GM11168 (cell line): ENCODE data around the gene GDF3.
"Not testable (repeated sequence)": the region's sequence is repeated elsewhere in the genome, so short reads cannot be mapped to it uniquely, and the experiment has no call there.

Experiments used
- in situ Hi-C: fragments of 300-500 bp; cut with MboI; formaldehyde crosslinking; loops from one replicate; pipeline ENCODE4 v1.12.0; 2022; ENCODE audit warnings: low sequenced_read_pairs; ENCODE audit not compliant: unreplicated experiment

GDF3 gene

DNA sequence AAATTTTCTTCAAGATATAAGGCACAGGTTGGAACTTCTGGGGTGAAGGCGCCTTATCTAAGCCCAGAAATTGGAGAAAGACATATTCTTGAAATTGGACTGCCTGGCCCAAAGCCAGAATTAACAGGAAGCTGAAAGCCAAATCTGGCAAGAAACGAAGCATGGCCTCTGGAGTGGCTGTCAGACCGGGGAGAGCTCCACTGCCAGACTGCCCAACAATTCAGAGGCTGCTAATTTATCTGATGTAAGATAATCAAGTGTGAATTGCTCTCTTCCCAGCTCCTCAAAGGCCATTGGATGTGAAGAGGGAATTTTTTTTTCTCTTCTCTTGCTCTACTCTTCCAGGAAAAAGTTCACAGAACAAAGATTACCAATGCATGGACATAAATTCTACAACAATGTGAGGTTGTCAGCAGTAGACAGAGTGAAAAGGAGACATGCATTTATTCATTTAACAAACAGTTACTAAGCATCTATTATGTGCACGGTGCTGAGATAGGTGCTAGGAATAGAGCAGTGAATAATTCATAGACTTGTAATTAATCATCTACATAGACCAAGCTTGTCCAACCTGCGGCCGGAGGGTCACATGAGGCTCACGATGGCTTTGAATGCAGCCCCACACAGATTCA lies at the start of gene GDF3:
GDF3 (minus strand) TSS at position 210 of the 632 bp plus-strand sequence; CDS start at position 163, 47 bp downstream.
- in situ Hi-C loops, result no loop called here

DNA sequence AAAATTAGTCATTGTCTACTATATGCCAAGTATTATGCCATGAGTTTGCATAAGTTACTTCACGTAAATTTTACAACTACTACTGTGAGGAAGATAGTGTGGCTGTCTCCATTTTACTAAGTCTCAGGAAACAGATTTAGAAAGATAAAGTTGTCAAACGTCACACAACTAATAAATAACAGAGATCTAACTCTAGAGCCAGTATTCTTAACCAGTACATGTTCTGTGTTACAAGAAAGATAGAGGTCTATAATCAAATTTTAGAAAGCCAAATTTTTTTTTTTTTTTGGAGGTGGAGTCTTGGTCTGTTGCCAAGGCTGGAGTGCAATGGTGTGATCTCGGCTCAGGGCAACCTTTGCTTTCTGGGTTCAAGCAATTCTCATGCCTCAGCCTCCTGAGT lies 37.4 kb upstream of the GDF3 start:
- in situ Hi-C loops, result no loop called here

DNA sequence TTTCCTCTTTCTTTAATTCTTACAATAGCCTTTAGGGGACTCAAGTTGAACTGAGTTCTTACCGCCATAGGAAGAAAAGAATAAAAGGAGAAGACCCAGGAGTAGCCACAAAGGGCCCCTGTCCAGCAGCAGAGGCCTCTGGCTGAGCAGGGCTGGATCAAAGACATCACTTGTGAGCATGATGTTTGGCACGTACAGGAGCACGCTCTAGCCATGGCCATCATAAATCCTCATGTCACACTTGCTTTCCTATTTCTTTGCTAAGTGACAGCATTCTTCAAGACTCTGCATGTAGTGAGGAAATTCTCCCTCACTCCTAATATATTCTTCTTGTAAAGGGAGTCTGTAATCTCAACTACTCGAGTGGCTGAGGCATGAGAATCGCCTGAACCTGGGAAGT lies 35.9 kb upstream of the GDF3 start:
- in situ Hi-C loops, result no loop called here

DNA sequence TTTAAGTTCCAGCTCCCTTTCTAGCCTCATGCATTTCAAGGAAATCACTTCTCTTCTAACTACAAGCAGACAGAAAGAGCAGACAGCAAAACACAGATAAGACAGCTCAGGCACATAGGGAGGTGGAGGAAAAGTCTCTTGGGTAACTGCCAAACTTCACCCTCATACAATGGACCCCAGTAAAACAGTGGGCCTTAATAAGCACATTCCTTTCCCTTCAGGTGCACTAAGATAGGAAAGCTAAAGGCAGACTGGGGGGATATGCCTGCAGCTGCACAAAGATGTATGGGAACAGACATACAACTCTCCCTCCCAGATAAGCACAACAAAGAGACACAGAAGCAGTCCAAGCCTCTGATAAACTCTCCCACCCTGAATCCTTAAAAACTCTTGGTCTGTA lies 35.4 kb upstream of the GDF3 start:
- in situ Hi-C loops, result not testable (repeated sequence)

DNA sequence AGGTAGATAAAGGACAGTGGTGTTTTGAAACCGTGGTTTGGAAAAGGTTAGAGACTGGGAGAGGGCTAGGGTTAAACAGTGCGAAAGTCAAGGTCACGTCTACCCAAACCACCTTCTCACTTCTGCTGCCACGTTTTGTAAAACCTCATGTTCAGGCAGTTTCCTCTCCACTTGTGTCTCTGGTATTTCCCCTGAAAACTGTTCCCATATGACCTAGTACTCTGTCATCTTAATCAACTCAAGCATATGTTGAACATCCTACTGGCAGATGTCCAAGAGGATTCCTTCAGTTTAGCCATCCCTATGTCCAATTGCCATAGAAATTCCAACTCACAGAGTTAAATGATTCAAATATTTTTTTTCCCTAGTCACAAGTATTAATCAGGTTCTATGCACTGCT lies 34.2 kb upstream of the GDF3 start:
- in situ Hi-C loops, result no loop called here

DNA sequence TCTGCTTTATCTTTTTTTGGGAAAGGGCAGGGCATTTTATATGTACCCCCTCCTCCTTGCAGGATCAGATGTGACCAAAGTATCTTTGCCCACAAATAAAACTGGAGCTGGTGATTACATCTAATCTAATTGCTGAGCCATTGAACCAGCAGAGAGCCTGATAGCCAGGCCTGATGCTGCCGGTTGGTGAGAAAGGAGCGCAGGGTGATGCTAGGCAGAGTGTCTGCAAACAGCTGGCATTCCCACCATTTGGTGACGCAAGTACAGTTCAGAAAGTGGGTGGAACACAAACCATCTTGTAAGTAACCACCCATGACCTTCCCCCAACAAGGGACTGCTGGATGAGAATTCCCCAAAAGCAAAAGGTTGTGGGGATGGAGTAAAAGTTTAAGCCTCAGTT lies 28.4 kb upstream of the GDF3 start:
- in situ Hi-C loops, result no loop called here

DNA sequence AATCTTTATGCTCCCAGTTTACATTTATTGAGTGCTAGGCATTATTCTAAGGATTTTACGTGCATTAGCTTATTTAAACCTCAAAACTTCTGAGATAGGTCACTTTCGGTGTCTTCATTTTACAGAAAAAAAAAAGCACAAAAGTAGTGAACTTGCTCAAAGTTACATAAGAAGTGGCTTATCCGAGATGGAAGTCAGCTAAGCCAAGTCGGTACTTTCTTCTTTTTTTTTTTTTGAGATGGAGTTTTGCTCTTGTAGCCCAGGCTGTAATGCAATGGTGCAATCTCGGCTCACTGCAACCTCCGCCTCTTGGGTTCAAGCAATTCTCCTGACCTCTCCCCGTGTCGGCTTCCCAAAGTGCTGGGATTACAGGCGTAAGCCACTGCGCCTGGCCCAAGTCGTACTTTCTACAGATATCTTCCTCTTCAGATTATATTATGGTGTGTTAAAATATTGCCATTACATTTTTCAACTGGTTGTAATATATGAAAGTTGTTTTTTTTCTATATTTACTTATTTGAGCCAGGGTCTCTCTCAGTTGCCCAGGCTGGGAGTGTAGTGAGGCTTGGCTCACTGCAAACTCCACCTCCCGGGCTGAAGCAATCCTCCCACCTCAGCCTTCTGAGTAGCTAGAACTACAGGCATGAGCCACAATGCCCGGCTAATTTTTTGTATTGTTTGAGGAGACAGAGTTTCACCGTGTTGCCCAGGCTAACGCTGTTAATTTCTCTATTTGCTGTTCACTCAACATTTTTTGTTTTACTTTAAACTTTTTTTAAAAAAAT lies 24.6 kb upstream of the GDF3 start:
- in situ Hi-C loops, result loop anchor here (5.0 kb wide), 1 partner anchor 82 kb away; no protein-coding TSS in a partner anchor

DNA sequence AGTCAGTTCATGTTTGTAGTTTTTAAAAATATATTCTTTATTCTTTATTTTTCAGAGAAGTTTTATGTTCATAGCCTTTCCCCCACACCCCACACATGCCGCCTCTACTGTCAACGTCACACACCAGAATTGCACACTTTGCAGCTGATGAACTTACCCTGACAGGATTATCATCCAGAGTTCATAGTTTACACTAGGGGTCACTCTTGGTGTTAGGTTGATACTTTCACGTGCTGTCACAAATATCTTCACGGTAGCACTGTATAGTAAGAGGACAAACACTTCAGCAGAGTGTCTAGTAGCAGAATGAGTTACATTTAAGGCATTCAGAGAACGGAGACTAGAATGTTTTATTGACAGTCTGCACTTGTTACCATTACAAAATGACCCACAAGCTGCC lies 20.8 kb upstream of the GDF3 start:
- in situ Hi-C loops, result loop anchor here (5.0 kb wide), 1 partner anchor 86 kb away; no protein-coding TSS in a partner anchor

DNA sequence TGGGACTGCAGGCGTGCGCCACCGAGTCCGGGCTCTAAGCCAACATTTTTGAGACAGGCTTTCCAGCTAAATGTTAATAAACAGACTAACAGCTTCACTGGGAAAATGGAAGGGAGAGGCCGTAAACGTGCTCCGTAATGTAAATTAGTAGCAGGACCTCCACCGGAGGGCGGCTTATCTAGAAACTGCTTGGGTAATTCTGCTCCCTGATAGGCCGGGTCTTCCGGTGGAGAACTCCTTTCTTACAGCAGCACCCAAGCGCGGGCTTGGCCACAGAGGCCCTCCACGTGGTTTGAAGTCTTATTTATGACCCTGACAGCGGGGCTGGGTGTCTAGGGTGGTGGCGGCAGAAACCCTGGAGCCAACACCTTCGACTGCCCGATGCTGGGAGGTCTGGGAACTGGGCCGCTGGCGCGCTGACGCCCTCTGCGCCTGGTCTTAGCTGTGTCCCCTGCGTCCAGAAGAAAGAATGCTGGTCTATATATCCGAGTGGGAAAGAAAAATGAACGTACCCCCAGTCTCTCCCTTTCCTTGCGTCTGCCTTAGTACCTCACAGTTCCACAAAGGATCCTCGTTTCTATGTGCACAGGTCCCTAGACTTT lies 17.4 kb upstream of the GDF3 start:
- in situ Hi-C loops, result no loop called here

DNA sequence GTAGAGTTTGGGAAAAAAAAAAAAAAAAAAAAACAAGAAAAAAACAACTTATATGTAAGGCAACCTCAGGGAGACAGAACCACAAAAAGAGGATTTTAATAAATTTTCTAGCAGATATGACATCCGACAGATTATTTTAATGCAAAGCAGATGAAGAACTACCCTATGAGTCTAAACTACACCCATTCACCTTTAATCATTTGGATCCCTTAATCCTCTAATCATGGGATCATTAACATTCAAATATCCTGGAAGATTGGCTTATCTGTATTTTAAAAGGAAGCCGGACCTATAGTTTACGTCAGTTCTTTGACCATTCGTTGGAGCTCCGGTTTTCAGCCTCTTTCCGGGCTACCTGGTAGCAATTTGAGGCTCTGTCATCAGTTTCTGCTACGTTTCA lies 15.6 kb upstream of the GDF3 start, which contains the start of gene DPPA3:
DPPA3 (plus strand) TSS at position 301 of the 400 bp plus-strand sequence. CDS start 138 bp downstream, outside the sequence.
- in situ Hi-C loops, result no loop called here

DNA sequence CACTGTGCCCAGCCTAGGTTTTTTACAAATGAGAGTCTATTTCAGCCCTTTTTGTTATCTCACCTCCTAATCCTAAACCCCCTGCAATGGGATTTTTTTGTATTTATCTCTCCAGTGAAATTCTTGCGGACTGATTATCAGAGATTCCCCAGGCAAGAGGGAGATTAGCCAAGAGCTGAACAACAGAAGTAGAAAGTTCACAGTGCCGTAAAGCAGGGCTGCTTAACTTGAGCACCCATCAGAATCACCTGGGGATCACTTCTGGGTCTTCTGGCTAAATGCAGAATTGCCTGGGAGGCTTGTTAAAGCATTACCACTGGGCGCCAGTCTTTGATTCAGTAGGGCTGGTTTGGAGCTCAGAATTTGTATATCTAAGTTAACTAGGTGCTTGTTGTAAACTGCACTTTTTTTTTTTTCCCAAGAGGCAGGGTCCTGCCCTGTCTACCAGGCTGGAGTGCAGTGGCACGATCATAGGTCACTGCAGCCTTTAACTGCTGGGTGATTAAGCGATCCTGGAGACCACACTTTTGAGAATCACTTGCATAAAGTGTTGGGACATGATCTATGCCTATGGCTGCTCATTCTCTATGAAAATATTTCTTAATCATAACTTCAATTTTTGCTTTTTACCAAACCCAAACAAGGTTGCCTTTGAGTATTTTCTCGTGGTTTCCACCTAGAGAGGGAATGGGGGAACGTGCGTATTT lies 14.5 kb upstream of the GDF3 start:
- in situ Hi-C loops, result no loop called here

DNA sequence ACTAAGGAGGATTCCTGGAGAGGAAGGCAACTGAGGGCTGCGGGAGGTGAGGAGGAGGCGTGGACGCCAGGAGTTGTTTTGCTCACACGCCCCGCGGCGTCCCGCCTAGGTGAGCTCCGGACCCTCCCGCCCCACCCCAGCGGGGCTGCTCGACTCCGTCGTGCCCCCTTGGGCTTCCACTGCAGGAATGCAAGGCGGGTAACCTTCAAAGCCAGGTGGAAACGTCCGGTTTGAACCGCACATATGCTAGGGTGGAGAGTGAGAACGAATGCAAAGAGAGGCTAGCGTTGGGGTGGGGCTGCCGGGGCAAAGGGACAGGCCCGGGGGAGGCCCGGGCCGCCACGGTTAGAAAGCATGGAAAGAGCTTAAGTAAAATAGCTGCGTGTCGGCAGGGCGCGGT lies 10.3 kb upstream of the GDF3 start:
- in situ Hi-C loops, result no loop called here

DNA sequence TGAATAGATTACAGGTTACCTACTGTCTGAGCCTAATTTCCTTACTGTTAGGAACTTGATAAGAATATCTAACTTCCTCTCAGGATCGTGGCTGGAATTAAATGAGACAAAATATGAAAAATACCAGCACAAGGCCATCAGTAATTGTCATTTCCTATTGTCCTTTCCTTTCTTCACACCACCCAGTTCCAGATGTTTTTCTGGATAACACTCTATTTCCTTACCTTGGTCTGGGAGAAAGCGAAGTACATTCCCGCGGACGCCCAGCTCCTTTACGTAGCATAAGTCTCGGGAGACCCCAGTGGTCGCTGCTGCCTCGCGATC lies 376 bp downstream of the GDF3 start:
- in situ Hi-C loops, result no loop called here

DNA sequence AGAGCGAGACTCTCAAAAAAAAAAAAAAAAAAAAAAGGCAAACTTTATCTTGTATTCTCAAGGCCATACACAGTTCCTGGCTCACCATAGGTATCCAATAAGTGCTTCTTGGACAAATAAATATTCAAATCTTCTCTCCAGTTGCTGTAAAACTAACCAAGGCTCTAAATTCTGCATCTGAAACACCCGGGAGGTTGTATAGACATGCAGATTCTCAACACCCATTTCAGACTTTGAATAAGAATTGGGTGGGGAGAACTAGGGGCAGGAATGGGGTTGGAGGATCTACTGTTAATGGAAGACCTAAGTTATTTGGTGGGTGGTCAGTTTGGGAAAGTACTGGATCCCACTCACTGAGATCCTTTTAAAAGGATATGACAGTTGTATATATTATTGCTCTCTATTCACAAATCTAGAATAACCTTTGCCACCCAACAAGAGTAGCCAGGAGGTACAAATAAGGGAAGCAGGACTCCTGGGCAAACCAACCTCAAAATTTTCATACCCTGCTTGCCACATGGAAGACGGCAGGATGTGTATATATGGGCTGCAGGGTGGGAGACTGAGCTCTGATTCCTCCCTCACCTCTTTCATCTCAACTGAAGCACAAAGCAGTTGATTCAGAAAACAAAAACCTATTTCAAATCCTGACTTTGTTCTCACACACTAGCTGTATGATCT lies 879 bp downstream of the GDF3 start:
- in situ Hi-C loops, result no loop called here

DNA sequence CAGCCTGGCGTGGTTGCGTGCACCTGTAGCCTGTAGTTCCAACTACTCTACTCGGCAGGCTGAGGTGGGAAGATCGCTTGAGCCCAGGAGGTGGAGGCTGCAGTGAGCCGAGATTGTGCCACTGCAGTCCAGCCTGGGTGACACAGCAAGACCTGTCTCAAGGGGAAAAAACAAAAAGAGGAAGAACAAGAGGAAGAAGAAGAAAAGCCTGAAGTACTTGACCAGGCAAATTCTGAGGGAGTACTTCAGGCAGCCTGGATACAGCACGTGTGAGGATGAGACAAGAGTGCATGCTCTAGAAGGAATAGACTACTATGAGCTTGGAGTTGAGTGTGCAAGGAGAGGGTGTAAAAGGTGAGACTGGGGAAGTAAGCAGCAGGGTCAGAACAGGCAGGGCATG lies 1.8 kb downstream of the GDF3 start:
- in situ Hi-C loops, result no loop called here

DNA sequence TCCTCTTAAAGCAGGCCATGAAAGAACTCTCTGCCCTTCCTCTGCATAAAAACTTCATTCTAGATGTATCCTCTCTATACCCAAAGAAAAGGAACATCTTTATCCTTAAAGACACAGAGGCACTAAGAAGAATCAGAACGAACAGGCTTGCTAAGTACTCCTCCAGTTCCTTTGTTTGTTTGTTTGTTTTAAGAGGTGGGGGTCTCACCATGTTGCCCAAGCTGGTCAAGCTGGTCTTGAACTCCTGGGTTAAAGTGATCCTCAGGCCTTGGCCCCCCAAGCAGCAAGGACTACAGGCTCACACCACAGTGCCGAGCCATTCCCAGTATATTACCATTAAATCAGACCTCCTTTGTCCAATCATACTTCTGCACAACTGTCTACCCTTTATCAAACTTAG lies 14.0 kb downstream of the GDF3 start:
- in situ Hi-C loops, result no loop called here

DNA sequence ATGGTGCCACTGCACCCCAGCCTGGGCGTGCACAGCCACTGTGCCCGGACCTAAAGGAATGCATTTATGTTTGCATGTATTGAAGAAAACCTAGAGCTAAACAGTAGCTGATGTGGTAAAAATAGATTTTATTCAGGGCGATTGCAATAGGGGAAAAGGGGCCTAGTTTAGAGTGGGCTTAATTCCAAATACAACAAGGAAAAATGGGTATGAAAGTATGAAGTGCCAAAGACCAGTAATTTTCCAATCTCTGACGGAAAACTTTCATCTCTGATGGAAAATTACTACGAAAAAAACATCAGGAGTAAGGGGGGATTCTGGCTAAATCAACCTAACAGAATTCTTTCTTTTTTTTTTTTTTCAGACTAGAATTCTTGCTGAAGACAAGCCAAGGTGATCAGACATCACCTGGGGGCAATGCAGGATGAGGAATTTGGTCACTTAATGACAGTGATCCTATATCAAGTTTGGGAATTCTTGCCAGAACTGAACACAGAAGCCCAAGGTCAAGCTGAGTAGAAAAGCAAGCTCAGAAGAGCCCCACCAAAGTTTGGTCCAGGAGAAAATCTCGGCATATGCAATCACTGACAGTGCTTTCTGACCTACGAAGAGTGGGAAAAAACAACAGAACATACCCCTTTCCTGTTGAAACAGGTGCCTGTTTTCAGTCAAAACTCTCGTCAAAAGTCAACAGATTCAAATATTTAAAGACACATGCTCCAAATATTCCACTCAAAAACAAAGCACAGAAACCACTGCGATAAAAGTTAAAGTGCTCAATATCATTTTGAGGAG lies 16.1 kb downstream of the GDF3 start:
- in situ Hi-C loops, result no loop called here

DNA sequence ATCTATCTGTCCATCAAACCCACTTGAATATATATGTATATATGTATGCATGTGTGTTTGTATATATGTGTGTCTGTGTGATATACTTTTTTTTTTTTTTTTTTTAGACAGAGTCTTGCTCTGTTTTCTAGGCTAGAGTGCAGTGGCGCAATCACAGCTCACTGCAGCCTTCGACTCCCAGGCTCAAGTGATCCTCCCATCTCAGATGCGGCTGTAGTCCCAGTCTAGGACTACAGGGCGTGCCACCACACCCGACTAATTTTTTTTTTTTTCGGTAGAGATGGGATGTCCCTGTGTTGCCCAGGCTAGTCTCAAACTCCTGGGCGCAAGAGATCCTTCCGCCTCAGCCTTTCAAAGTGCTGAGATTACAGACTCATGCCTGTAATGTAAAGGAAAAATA lies 16.8 kb downstream of the GDF3 start:
- in situ Hi-C loops, result no loop called here

DNA sequence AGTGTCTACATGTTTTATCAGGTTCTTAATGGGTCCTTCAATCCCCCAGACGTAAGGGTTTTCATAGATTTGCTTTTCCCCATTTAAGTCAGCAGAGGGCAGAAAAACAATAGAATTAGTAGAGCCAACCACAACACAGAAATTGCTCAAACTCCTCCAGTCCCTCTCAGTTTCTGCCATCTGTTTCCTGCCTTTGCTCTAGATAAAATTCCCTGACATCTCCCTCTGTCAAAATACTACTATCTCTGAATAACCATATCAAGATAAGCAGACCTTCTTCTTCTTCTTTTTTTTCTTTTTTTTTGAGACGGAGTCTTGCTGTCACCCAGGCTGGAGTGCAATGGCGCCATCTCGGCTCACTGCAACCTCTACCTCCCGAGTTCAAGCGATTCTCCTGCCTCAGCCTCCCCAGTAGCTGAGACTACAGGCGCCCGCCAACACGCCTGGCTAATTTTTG lies 18.1 kb downstream of the GDF3 start:
- in situ Hi-C loops, result not testable (repeated sequence)
